HepG2 (cell line): ENCODE data around the gene COCH. TPM values are rescaled to one million over a fixed set of nuclear protein-coding genes. Genes with fewer than 3 reads are reported as not detected.

Experiments used
- ADNP ChIP-seq: sonication (generic); formaldehyde crosslinking; IDR thresholded peaks from 2 replicates; pipeline ENCODE4 v1.4.0; 2020; ENCODE audit warnings: missing genetic modification reagents
- ELF1 ChIP-seq: sonication (generic); formaldehyde crosslinking; IDR thresholded peaks from 2 replicates; pipeline ENCODE4 v1.4.0; 2020; ENCODE audit warnings: missing genetic modification reagents
- NFAT5 ChIP-seq: sonication (generic); formaldehyde crosslinking; IDR thresholded peaks from 2 replicates; pipeline ENCODE4 v1.4.0; 2020; ENCODE audit warnings: missing genetic modification reagents
- NR2F6 ChIP-seq, 2 experiments: IDR thresholded peaks; 2 replicates each; pipeline ENCODE4 v1.6.1; 2016; ENCODE audit warnings: antibody characterized with exemption in 1 of 2, mild to moderate bottlenecking in 1 of 2
- RARA ChIP-seq: IDR thresholded peaks from 2 replicates; pipeline ENCODE4 v1.6.1; 2016; ENCODE audit warnings: missing genetic modification reagents, missing compliant biosample characterization
- SMAD1 ChIP-seq: sonication (generic); formaldehyde crosslinking; IDR thresholded peaks from 2 replicates; pipeline ENCODE4 v1.4.0; 2020; ENCODE audit warnings: missing genetic modification reagents, low read depth, mild to moderate bottlenecking, borderline replicate concordance
- SNAPC4 ChIP-seq: sonication (generic); formaldehyde crosslinking; IDR thresholded peaks from 2 replicates; pipeline ENCODE4 v1.4.0; 2020; ENCODE audit warnings: mild to moderate bottlenecking, missing genetic modification reagents
- TBP ChIP-seq: sonication (generic); formaldehyde crosslinking; IDR thresholded peaks from 2 replicates; pipeline ENCODE4 v1.5.0; 2020; ENCODE audit warnings: missing genetic modification reagents
- TCF7 ChIP-seq: sonication (generic); IDR thresholded peaks from 2 replicates; pipeline ENCODE4 v1.6.1; 2016; ENCODE audit warnings: antibody characterized with exemption, low read depth
- THRA ChIP-seq: sonication (generic); formaldehyde crosslinking; IDR thresholded peaks from 2 replicates; pipeline ENCODE4 v1.4.0; 2020; ENCODE audit warnings: missing genetic modification reagents, borderline replicate concordance
- ZNF18 ChIP-seq: sonication (generic); formaldehyde crosslinking; IDR thresholded peaks from 2 replicates; pipeline ENCODE4 v1.8.0; 2022; ENCODE audit warnings: mild to moderate bottlenecking, missing genetic modification reagents; ENCODE audit not compliant: insufficient replicate concordance
- ZNF629 ChIP-seq: sonication (generic); formaldehyde crosslinking; conservative IDR thresholded peaks from 2 replicates; pipeline ENCODE4 v1.5.0; 2020; ENCODE audit warnings: missing genetic modification reagents
- ZNF773 ChIP-seq: sonication (generic); formaldehyde crosslinking; IDR thresholded peaks from 2 replicates; pipeline ENCODE4 v1.4.0; 2020; ENCODE audit warnings: missing genetic modification reagents, borderline replicate concordance
- ZSCAN31 ChIP-seq: sonication (generic); formaldehyde crosslinking; IDR thresholded peaks from 2 replicates; pipeline ENCODE4 v1.5.0; 2020; ENCODE audit warnings: low read depth, mild to moderate bottlenecking, missing genetic modification reagents
- polyA plus RNA-seq, 8 experiments: library from polyadenylated mRNA; depleted of rRNA in 3 of 8; stranded (reverse) in 7 of 8; unstranded in 1 of 8; fragments of >200 nt; fragmentation: Illumina TruSeq in 4 of 8; extraction: Trizol in 4 of 8; gene quantifications; 2 replicates each; pipeline versions ENCODE4 v1.2.1 to v1.2.3, GENCODE V29; 2011 to 2016; ENCODE audit warnings: low read depth in 4 of 8, missing spikeins in 1 of 8, mixed read lengths in 1 of 8; ENCODE audit not compliant: insufficient read depth in 1 of 8
- total RNA-seq, 5 experiments: library from RNA; depleted of rRNA; stranded (reverse); fragments of >200 nt; fragmentation: Illumina TruSeq; extraction: Trizol; gene quantifications; 2 replicates each; pipeline ENCODE4 v1.2.3, GENCODE V29; 2016; ENCODE audit warnings: low read depth in 1 of 5

Gene COCH
- total and polyA plus RNA-seq, 2 of the 13 experiments (the other 11 are each of a cell fraction or from before 2014, with no cell fraction given): 78.2 to 79.3 TPM

GRCh38 chr14:30874120-30874998 is at the start of gene COCH (continued):
- TF ChIP-seq NFAT5 (CRISPR knock-in tag): peak; percentile 91; the same call in 1 of the 2 replicates
- TF ChIP-seq SMAD1 (CRISPR knock-in tag): peak; percentile 93
- peak; percentile 15; the same call in 1 of the 2 replicates for TF ChIP-seq THRA (CRISPR knock-in tag)
- TF ChIP-seq ZNF773: peak; percentile 94
- peak; percentile 7; the same call in 1 of the 2 replicates for TF ChIP-seq ZNF629
- TF ChIP-seq TCF7: peak; percentile 47; the same call in 1 of the 2 replicates
- peak; percentile 98 for TF ChIP-seq ZSCAN31 (CRISPR knock-in tag)
- TF ChIP-seq ZNF18: peak; percentile 81
- TF ChIP-seq TBP (CRISPR knock-in tag): no peak
- TF ChIP-seq ELF1 (CRISPR knock-in tag): peak; percentile 48; the same call in 1 of the 2 replicates
- TF ChIP-seq ADNP (CRISPR knock-in tag): peak; percentile 7; the same call in 1 of the 2 replicates
- TF ChIP-seq SNAPC4 (CRISPR knock-in tag): peak; percentile 83; the same call in 1 of the 2 replicates
- no peak for TF ChIP-seq NR2F6 (IDR thresholded peaks at IDR 0.05)
- TF ChIP-seq NR2F6 (CRISPR knock-in tag; IDR thresholded peaks at IDR 0.05): no peak
- peak; percentile 28; the same call in 1 of the 2 replicates for TF ChIP-seq RARA (CRISPR knock-in tag)
